AG04449 (cell line): ENCODE data around the gene SUGCT.

Source experiments
- CTCF ChIA-PET: fragments of 350-600 bp; formaldehyde crosslinking; extraction: SDS; loops from one replicate; lab custom pipeline; 2021; ENCODE audit warnings: antibody characterized with exemption; lab: Yijun Ruan, JAX
- POLR2A ChIA-PET: fragments of 400-600, 350-600 bp; formaldehyde crosslinking; extraction: SDS; loops from one replicate; lab custom pipeline; 2020; ENCODE audit warnings: antibody characterized with exemption, inconsistent platforms; lab: Yijun Ruan, JAX
- DNase-seq: peaks from one replicate; pipeline ENCODE4 v3.0.0-alpha.2; 2010; ENCODE audit warnings: low read depth, low spot score
- H3K4me3 ChIP-seq: 2 replicates; pipeline ENCODE4 v1.5.1; 2011; ENCODE audit warnings: low read depth, mild to moderate bottlenecking, control low read depth, low read length
- CTCF ChIP-seq: IDR thresholded peaks from one replicate; pipeline ENCODE4 v1.5.1; 2011; ENCODE audit warnings: mild to moderate bottlenecking, moderate library complexity, low read length, control low read depth, inconsistent platforms; ENCODE audit not compliant: insufficient read depth; ENCODE audit errors: missing control alignments

The SUGCT gene

DNA sequence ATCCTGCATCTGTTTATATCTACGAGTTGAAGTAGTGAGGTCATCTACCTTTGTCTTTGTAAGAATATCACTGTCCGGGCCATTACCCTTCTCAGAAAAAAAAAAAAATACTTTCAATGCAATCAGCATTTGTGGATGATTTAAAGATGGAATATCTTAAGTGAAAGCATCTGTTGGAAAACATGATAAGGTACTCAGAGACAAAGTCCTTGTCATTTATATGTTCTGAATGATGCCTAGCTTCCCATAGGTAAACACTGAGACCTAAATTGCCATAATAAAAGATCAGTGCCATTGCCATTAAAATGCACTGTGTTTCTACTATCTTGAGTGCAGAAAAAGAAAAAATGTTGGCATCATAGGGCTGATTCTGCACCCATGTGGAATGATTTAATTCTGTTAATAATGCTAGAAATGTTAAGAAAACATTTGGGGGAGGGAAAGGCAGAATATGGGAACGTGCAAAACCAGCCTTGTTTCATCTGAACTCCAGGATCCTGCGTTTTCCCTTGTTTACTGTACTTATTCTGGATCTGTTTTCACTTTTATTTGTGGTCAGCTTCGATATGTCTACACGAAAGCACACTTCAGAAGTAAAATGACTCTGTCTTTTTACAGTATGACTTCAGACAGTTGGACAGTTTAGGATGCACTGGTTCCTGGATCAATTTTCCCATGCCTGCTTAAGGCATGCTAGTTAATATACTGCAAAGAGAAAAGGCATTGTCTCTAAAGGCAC, 669.8 kb downstream of the SUGCT start:
- POLR2A ChIA-PET: no interaction called here
- no peak overlapping the region for H3K4me3 ChIP-seq
- no peak for TF ChIP-seq CTCF
- no peak for DNase-seq
- CTCF ChIA-PET: interaction anchor here (0.7 to 1.8 kb wide), 2 partner anchors 10 to 25 kb away, joined by 3 to 5 read pairs; no protein-coding TSS in a partner anchor

- no peak for DNase-seq
- POLR2A ChIA-PET: no interaction called here
- no peak overlapping the region for H3K4me3 ChIP-seq
- no peak for TF ChIP-seq CTCF
- CTCF ChIA-PET: interaction anchor here (1.8 kb wide), 1 partner anchor 11 kb away, joined by 5 read pairs; no protein-coding TSS in a partner anchor
Observed at GRCh38 chr7:40805361-40805760, 670.6 kb downstream of the SUGCT start.

DNA sequence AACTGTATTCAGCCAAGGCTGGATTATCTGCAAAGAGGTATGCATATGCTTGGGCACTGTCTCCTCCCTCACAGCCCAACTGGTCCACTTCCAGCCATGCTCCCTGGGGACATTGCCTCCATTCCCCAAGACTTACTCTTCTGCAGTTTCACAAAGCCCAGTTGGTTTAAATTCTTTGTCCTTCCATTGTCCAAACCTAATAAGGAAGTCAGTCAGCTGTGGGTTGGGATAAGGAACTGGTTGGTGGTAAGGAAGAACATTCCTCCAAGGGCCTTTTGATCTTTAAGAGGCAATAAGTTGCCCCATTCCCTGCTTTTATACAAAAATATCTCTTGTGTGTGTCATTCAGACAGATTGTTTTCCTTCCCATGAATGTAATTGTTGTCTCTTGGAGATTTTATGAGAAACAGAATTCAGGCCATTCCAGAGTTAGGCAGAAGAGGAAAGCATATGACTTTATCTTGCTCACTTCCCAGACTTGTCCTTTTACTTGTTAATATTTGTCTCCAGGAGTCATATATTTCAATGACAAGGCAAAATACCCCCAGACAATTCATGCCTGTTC, 673.7 kb downstream of the SUGCT start:
- DNase-seq: peak; percentile 100
- no peak overlapping the region for H3K4me3 ChIP-seq
- TF ChIP-seq CTCF: no peak
- POLR2A ChIA-PET: interaction anchor here (0.7 kb wide), 1 partner anchor 72 kb away, joined by 4 read pairs; no protein-coding TSS in a partner anchor
- CTCF ChIA-PET: interaction anchor here (0.9 kb wide), 1 partner anchor 19 kb away, joined by 3 read pairs; no protein-coding TSS in a partner anchor

- TF ChIP-seq CTCF: no peak
- H3K4me3 ChIP-seq: no peak overlapping the region
- ChIA-PET POLR2A (no interaction called here), CTCF (no interaction called here)
- DNase-seq: no peak
Observed at GRCh38 chr7:40810274-40810673, 675.5 kb downstream of the SUGCT start.

- no peak overlapping the region for H3K4me3 ChIP-seq
- CTCF ChIA-PET: no interaction called here
Observed at GRCh38 chr7:40811666-40812065, 676.9 kb downstream of the SUGCT start.

More at GRCh38 chr7:40811666-40812065, 676.9 kb downstream of the SUGCT start:
- POLR2A ChIA-PET: no interaction called here
- no peak for DNase-seq
- TF ChIP-seq CTCF: no peak
